GM19372 (cell line): ENCODE results near the gene ADD2.
"Not testable (repeated sequence)": the region's sequence is repeated elsewhere in the genome, so short reads cannot be mapped to it uniquely, and the experiment has no call there.

Experiments used
- ATAC-seq: cut with Tn5 transposase; IDR thresholded peaks from one replicate; pipeline ENCODE4 v1.9.1; 2021; ENCODE audit warnings: mild to moderate bottlenecking, low read depth, moderate library complexity; ENCODE audit not compliant: unreplicated experiment

The ADD2 gene

DNA sequence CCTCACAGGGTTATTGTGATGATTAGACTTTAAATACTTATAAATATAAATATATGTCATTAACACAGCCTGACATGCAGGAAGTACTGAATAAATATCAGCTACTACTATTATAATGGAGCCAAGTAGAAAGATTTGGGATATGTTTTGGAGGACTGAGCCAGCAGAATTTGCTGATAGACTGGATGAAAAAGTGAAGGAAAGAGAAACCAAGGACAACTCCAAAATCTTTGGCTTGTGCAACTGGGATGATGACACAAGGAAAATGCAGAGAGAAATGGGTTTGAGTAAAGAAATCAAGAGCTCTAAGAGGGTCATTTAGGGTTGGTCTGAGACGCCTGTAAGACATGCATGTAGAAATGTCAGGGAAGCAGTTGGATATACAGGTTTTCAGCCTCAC, 15.6 kb downstream of the ADD2 start:
- ATAC-seq: no peak

GRCh38 chr2:70751881-70752280, 16.1 kb downstream of the ADD2 start:
- ATAC-seq: no peak

DNA sequence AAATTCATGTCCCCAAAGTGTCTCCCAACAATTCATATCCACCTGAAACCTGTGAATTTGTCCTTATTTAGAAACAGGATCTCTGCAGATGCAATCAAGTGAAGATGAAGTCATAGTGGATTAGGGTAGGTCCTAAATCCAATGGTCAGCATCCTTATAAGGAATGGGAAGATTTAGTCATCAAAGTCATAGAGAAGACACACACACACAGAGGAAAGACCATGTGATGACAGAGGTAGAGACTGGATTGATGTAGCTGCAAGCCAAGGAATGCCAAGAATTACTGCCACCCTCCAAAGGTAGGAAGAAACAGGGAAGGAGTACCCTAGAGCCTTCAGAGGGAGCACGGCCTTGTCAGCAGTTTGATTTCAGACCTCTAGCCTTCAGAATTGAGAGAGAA, 17.7 kb downstream of the ADD2 start:
- no peak for ATAC-seq

DNA sequence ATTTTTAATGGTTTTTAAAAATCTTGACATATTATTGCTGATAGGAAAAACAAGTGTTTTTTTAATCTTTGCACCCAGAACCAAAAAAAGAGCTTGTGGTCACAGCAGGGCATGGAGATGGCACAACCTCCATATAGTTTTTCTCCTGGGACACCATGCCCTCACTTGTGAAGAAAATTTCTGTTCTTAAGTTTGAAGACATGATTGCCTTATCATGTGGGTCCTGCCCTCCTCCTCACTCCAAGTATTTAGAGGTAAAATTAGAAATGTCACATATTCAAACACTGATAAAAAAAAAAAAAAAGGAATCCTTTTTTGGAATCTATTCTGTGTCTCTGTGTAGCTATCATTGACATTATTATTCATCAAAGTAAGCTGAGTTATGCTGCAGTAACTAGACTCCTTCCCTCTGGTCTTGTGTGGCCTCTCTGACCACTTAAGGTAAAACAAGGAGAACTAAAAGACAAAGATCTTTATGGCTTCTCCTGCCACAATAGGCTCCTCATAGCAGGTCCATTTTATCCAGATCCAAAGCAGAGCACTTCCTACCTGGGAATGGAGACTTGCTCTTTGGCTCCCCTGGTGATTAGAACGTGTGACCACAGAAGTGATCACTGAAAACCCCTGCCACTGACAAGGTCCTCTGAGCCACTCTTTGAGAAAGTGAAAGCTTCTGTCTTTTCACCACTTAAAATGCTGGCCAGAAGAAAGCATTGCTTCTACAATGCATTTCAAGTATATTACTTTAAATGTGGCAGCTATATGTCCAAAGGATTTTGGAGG, 19.8 kb downstream of the ADD2 start:
- ATAC-seq: no peak

- no peak for ATAC-seq
These were observed 20.7 kb downstream of the ADD2 start for GRCh38 chr2:70747284-70747683.

GRCh38 chr2:70746094-70746974, 21.7 kb downstream of the ADD2 start:
- ATAC-seq: no peak

- ATAC-seq: no peak
These were observed 22.6 kb downstream of the ADD2 start for GRCh38 chr2:70745276-70745825.

DNA sequence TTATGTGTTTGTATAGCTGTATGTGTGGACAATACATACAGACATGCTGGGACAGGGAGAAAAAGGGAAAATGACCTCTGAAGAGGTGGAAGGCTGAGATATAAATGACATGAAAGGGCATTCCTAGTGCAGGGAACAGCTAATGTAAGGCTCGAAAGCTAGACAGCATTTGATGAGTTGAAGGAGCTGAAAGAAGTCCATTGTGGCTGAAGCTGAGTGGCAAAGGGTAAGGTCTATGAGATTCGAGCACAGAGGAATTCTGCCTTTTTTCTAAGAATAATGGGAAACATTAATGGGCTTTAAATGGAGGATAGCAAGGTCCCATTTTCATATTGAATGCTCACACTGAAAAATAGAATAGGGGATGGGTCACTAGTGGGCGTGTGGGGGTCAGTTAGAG, 23.6 kb downstream of the ADD2 start:
- ATAC-seq: no peak

DNA sequence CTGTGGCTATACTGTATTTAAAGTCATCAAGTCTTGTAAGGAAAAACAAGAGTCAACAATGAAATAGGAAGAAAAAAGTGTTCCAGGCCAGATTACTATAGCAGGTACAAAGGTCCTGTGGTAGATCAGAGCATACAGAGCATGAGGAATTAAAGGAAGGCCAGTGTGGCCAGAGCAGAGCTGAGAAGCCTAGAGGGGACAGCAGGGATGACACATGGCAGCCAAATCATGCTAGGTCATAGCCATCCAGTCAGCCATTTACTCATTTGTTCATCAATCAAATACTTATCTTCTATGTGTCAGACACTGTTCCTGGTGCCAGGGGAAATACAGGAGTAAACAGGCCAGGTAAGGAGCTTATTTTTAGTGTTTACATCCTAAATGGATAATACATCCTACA, 24.3 kb downstream of the ADD2 start:
- no peak for ATAC-seq

- ATAC-seq: no peak
These were observed 24.9 kb downstream of the ADD2 start for GRCh38 chr2:70743068-70743467.

DNA sequence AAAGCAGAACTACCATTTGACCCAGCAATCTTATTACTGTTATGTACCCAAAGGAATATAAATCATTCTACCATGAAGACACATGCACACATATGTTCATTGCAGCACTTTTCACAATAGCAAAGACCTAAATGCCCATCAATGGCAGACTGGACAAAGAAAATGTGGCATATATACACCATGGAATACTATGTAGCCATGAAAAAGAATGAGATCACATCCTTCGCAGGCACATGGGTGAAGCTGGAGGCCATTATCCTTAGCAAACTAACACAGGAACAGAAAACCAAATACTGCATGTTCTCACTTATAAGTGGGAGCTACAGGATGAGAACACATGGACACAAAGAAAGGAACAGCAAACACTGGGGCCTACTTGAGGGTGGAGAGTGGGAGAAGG, 28.5 kb downstream of the ADD2 start:
- not testable (repeated sequence) for ATAC-seq

DNA sequence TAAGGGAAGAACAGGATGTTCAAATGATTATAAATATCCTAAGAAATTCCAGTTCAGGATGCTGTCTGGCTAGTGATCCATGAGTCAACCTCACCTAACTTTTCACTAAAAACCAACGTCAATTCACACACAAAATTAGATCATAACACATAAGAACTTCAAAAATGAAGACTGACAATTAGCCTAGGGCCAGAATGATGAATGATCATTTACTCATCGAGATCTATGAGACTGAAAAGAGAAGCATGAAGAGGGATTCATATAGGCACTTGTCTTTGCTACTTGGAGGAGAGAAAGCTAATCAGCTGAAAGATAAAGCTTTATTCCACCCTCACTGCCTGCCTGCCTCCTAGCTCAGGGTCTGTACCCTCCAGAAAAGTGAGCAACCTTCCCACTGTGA, 29.8 kb downstream of the ADD2 start:
- ATAC-seq: no peak

GRCh38 chr2:70735071-70735470, 32.9 kb downstream of the ADD2 start:
- ATAC-seq: no peak

DNA sequence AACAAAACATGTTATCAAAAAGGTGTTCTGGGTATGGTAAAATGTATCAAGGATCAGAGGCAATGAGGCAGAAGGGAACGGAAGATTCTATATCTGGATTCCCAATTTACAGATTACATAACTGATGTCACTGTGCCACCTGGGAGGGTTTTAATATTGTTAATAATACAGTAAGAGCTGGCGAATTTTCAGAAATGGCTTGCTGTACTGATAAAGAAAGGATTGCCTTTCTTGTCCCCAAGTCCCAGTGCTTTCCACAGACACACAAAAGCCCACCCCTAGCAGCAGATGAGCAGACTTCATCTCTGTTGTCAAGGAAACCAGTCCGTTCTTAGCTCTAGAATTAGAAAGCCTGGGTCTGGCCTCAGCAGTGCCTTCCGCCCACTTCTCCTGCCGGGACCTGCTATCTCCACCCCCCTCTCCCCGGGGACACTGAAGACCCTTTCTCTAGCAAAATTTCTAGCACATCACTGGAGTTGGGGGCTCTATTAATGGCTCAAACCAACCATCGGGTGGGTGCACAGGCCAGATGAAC, 34.3 kb downstream of the ADD2 start:
- no peak for ATAC-seq

DNA sequence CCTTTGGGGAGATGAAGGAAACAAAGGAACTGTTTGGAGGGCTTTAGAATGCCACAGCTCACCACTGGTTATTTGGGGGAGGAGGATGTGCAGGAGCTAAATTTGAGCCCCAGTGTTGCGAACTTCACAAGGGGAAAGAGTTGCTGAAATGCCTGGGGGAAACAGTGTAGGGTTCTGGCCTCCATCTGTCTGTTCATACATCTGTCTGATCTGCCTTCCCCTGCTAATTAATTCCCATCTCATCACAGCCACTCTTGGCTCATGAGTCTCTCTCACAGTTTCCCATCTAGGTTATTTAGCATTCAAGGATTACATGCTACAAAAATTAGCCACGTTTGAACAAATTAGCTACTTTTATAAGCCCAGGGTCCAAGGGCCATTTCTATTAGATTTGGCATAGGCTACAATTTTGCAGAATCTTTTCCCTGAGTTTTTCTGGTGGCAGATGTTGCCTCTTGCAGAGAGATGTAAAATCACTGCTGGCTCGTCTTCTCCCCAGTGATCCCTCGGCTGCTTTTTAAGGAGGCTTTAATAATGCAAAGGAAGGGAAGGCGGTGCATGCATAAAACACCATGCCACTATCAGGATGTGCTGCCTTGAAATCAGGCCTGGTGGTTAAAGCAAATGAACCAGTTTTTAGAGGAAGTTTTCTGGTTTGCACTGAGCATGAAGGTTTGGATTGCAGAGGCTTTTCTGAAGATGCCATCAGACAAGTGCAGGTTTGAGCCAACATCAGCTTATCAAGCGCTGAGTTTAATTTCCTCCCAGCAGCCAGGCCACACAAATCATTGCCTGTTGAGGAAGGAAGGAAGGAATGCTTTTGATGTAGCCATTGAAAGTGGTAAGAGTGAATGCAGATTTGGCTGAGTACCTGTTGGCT, 35.0 kb downstream of the ADD2 start:
- ATAC-seq: no peak

DNA sequence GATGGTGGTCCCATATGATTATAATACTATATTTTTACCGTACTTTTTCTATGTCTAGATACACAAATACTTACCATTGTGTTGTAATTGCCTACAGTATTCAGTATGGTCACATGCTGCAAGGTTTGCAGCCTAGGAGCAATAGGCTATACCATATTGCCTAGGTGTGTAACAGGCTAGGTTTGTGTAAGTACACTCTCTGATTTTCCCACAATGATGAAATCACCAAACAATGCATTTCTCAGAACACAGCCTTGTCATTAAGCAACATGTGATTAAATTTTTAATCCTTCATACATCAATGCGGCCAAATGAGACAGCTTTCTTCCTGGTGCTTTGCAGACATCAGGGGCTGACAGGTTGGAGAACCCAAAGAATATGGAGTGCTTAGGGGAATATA, 37.3 kb downstream of the ADD2 start:
- no peak for ATAC-seq

GRCh38 chr2:70729647-70730046, 38.4 kb downstream of the ADD2 start:
- ATAC-seq: no peak

- ATAC-seq: no peak
These were observed 39.9 kb downstream of the ADD2 start for GRCh38 chr2:70728128-70728527.

GRCh38 chr2:70726947-70727725, 40.9 kb downstream of the ADD2 start:
- ATAC-seq: no peak

DNA sequence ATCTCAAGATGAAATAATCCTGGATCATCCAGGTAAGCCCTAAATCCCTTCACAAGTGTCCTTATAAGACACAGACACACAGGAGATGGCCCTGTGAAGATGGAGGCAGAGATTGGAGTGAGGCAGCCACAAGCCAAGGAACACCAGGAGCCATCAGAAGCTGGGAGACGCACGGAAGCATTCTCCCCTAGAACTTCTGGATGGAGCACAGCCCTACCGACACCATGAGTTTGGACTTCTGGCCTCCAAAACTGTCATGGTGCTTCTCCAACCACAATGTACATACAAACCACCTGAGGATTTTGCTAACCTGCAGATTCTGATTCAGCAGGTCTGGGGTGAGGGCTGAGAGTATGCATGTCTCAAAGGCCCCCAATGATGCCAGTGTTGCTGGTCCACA, 42.5 kb downstream of the ADD2 start:
- ATAC-seq: no peak
